Mesendoderm (in vitro differentiated cells): Measurements from ENCODE around the gene SLC44A5.
"Not testable (repeated sequence)": the region's sequence is repeated elsewhere in the genome, so short reads cannot be mapped to it uniquely, and the experiment has no call there.

Experiments
- DNase-seq: peaks from one replicate; pipeline ENCODE4 v3.0.0; 2013
- H2AK5ac ChIP-seq: 2 replicates; pipeline ENCODE4 v1.6.1; 2013; ENCODE audit warnings: low read length, inconsistent platforms
- H2BK120ac ChIP-seq: 2 replicates; pipeline ENCODE4 v1.6.1; 2013; ENCODE audit warnings: low read depth, mild to moderate bottlenecking, low read length, moderate library complexity, mixed read lengths
- H2BK15ac ChIP-seq: replicated peaks from 2 replicates; pipeline ENCODE4 v1.6.1; 2013; ENCODE audit warnings: low read depth, mild to moderate bottlenecking, moderate library complexity
- H2BK5ac ChIP-seq: 2 replicates; pipeline ENCODE4 v1.6.1; 2013; ENCODE audit warnings: low read length, inconsistent platforms
- H3K18ac ChIP-seq: 2 replicates; pipeline ENCODE4 v1.6.1; 2013; ENCODE audit warnings: mild to moderate bottlenecking, low read length, mixed read lengths
- H3K23ac ChIP-seq: one replicate; pipeline ENCODE4 v1.6.1; 2013; ENCODE audit warnings: low read length
- H3K27ac ChIP-seq: 2 replicates; pipeline ENCODE4 v1.5.1; 2013; ENCODE audit warnings: low read depth, mild to moderate bottlenecking, inconsistent platforms, low read length, moderate library complexity
- H3K27me3 ChIP-seq: 2 replicates; pipeline ENCODE4 v1.6.1; 2013; ENCODE audit warnings: low read length, control low read depth, mild to moderate bottlenecking, inconsistent platforms; ENCODE audit not compliant: insufficient read depth, poor library complexity
- H3K36me3 ChIP-seq: 2 replicates; pipeline ENCODE4 v1.6.1; 2013; ENCODE audit warnings: low read length, inconsistent platforms; ENCODE audit not compliant: control insufficient read depth, insufficient read depth
- H3K4ac ChIP-seq: one replicate; pipeline ENCODE4 v1.6.1; 2013; ENCODE audit warnings: low read depth, mild to moderate bottlenecking, low read length, moderate library complexity
- H3K4me1 ChIP-seq: 2 replicates; pipeline ENCODE4 v1.6.1; 2013; ENCODE audit warnings: low read depth, low read length, inconsistent platforms; ENCODE audit not compliant: control insufficient read depth
- H3K4me2 ChIP-seq: 2 replicates; pipeline ENCODE4 v1.6.1; 2013; ENCODE audit warnings: low read length
- H3K4me3 ChIP-seq: 2 replicates; pipeline ENCODE4 v1.5.1; 2013; ENCODE audit warnings: mild to moderate bottlenecking, low read length
- H3K56ac ChIP-seq: one replicate; pipeline ENCODE4 v1.6.1; 2013; ENCODE audit warnings: low read length
- H3K79me1 ChIP-seq: 2 replicates; pipeline ENCODE4 v1.6.1; 2013; ENCODE audit warnings: low read length, inconsistent platforms
- H3K79me2 ChIP-seq: 2 replicates; pipeline ENCODE4 v1.6.1; 2013; ENCODE audit warnings: mild to moderate bottlenecking, low read length; ENCODE audit not compliant: control insufficient read depth, insufficient read depth
- H3K9ac ChIP-seq: 2 replicates; pipeline ENCODE4 v1.6.1; 2013; ENCODE audit warnings: low read length, inconsistent platforms
- H4K5ac ChIP-seq: one replicate; pipeline ENCODE4 v1.6.1; 2013; ENCODE audit warnings: low read length
- H4K8ac ChIP-seq: one replicate; pipeline ENCODE4 v1.6.1; 2013; ENCODE audit warnings: low read depth, mild to moderate bottlenecking, control low read depth, low read length, moderate library complexity
- WGBS: extraction: QIAGEN DNeasy Blood & Tissue Kit; methylation state at CpG from one replicate; pipeline ENCODE4 v1.1.7; 2013; ENCODE audit warnings: low lambda C conversion rate, missing lambda C conversion rate; ENCODE audit not compliant: insufficient coverage; ENCODE audit errors: extremely low coverage; 5-methylcytosine and 5-hydroxymethylcytosine counted together

SLC44A5 gene

GRCh38 chr1:75421371-75421770, 189.5 kb downstream of the SLC44A5 start:
- H2AK5ac ChIP-seq = no peak overlapping the region

GRCh38 chr1:75415187-75415586, 195.7 kb downstream of the SLC44A5 start:
- Histone ChIP-seq H2AK5ac (no peak overlapping the region), H3K79me2 (no peaks in the 10 kb centered on the region), H3K56ac (no peak overlapping the region), H3K27ac (no peak overlapping the region), H3K36me3 (no peaks in the 10 kb centered on the region), H3K4me1 (no peaks in the 10 kb centered on the region), H3K4me2 (no peak overlapping the region), H4K5ac (no peak overlapping the region), H2BK120ac (no peak overlapping the region), H3K23ac (no peak overlapping the region), H3K18ac (no peak overlapping the region), H4K8ac (no peak overlapping the region), H3K4ac (no peak overlapping the region), H3K4me3 (no peak overlapping the region), H3K9ac (no peak overlapping the region), H2BK5ac (no peak overlapping the region), H3K79me1 (no peaks in the 10 kb centered on the region), H3K27me3 (no peaks in the 10 kb centered on the region), H2BK15ac (no peak overlapping the region)
- DNase-seq = no peak
- no CpG with 5 or more reads among the region's 3 CpGs for WGBS

More at GRCh38 chr1:75421371-75421770, 189.5 kb downstream of the SLC44A5 start:
- Histone ChIP-seq H3K27ac (no peak overlapping the region), H4K8ac (no peak overlapping the region), H2BK120ac (no peak overlapping the region), H3K4ac (no peak overlapping the region), H3K79me1 (no peaks in the 10 kb centered on the region), H3K27me3 (no peaks in the 10 kb centered on the region), H2BK15ac (no peak overlapping the region), H2BK5ac (no peak overlapping the region), H3K9ac (no peak overlapping the region), H3K56ac (no peak overlapping the region), H3K4me3 (no peak overlapping the region), H3K18ac (no peak overlapping the region), H4K5ac (no peak overlapping the region), H3K4me1 (no peaks in the 10 kb centered on the region), H3K23ac (no peak overlapping the region), H3K79me2 (no peaks in the 10 kb centered on the region), H3K4me2 (no peak overlapping the region), H3K36me3 (no peaks in the 10 kb centered on the region)
- WGBS = no CpG with 5 or more reads among the region's 1 CpG
- no peak for DNase-seq

GRCh38 chr1:75412616-75413015, 198.3 kb downstream of the SLC44A5 start:
- Histone ChIP-seq H3K18ac (no peak overlapping the region), H3K9ac (no peak overlapping the region), H3K79me2 (no peaks in the 10 kb centered on the region), H2BK5ac (no peak overlapping the region), H3K4me1 (no peaks in the 10 kb centered on the region), H3K27me3 (no peaks in the 10 kb centered on the region), H2BK15ac (no peak overlapping the region), H3K4me3 (no peak overlapping the region), H4K8ac (no peak overlapping the region), H2BK120ac (no peak overlapping the region), H3K4me2 (no peak overlapping the region), H3K56ac (no peak overlapping the region), H3K79me1 (no peaks in the 10 kb centered on the region), H3K4ac (no peak overlapping the region), H3K23ac (no peak overlapping the region), H4K5ac (no peak overlapping the region), H3K27ac (no peak overlapping the region), H2AK5ac (no peak overlapping the region), H3K36me3 (no peaks in the 10 kb centered on the region)
- no CpG with 5 or more reads among the region's 3 CpGs for WGBS
- DNase-seq = no peak

- not testable (repeated sequence) for H3K18ac ChIP-seq, H3K4me1 ChIP-seq, H2AK5ac ChIP-seq, H3K79me2 ChIP-seq, H3K27me3 ChIP-seq, H4K8ac ChIP-seq, H4K5ac ChIP-seq, H3K4me3 ChIP-seq, H3K79me1 ChIP-seq, H3K27ac ChIP-seq, H3K9ac ChIP-seq, H2BK120ac ChIP-seq, H3K4me2 ChIP-seq, H2BK15ac ChIP-seq, H3K36me3 ChIP-seq, H3K23ac ChIP-seq, DNase-seq, H3K56ac ChIP-seq, H2BK5ac ChIP-seq, H3K4ac ChIP-seq
- no CpG with 5 or more reads among the region's 1 CpG for WGBS
Measured at GRCh38 chr1:75404681-75405080, 206.2 kb downstream of the SLC44A5 start.

GRCh38 chr1:75403147-75403646, 207.7 kb downstream of the SLC44A5 start:
- H2BK120ac ChIP-seq, H3K56ac ChIP-seq, H3K36me3 ChIP-seq, H4K5ac ChIP-seq, H3K23ac ChIP-seq, H3K27me3 ChIP-seq, H4K8ac ChIP-seq, H3K4me3 ChIP-seq, H3K79me2 ChIP-seq, H2AK5ac ChIP-seq, H3K79me1 ChIP-seq, H3K27ac ChIP-seq, H3K18ac ChIP-seq, H2BK5ac ChIP-seq, H3K9ac ChIP-seq, H3K4me1 ChIP-seq, H3K4me2 ChIP-seq, H3K4ac ChIP-seq, H2BK15ac ChIP-seq, DNase-seq: not testable (repeated sequence)
- whole genome bisulfite sequencing = no CpG with 5 or more reads among the region's 5 CpGs

GRCh38 chr1:75400716-75401115, 210.2 kb downstream of the SLC44A5 start:
- H3K4me2 ChIP-seq = no peak overlapping the region
- no peak overlapping the region for H3K4ac ChIP-seq
- WGBS = no CpG with 5 or more reads among the region's 1 CpG
- no peaks in the 10 kb centered on the region for H3K4me1 ChIP-seq
- H4K8ac ChIP-seq = no peak overlapping the region
- no peaks in the 10 kb centered on the region for H3K79me2 ChIP-seq
- H3K4me3 ChIP-seq = no peak overlapping the region
- no peak overlapping the region for H2BK120ac ChIP-seq
- no peaks in the 10 kb centered on the region for H3K36me3 ChIP-seq
- no peak overlapping the region for H4K5ac ChIP-seq
- no peak overlapping the region for H2AK5ac ChIP-seq
- H2BK15ac ChIP-seq = no peak overlapping the region
- H3K9ac ChIP-seq = no peak overlapping the region
- no peak for DNase-seq
- no peaks in the 10 kb centered on the region for H3K27me3 ChIP-seq
- H3K79me1 ChIP-seq = no peaks in the 10 kb centered on the region
- H2BK5ac ChIP-seq = no peak overlapping the region
- no peak overlapping the region for H3K23ac ChIP-seq
- H3K27ac ChIP-seq = no peak overlapping the region
- no peak overlapping the region for H3K56ac ChIP-seq
- H3K18ac ChIP-seq = no peak overlapping the region
